HCT116 (cell line): Measurements from ENCODE around the gene CFAP46. TPM values are rescaled to one million over a fixed set of nuclear protein-coding genes. Genes with fewer than 3 reads are reported as not detected.

Experiments used
- ATAC-seq: fragments of 200-7000 bp; cut with Tn5 transposase; 2 replicates; pipeline ENCODE4 v1.9.1; 2020; ENCODE audit warnings: mild to moderate bottlenecking, moderate library complexity
- BruUV-seq: library from RNA; stranded (reverse); fragments of 400-500 nt; replicated peaks from 2 replicates; lab custom pipeline; 2021; lab: Mats Ljungman, UMichigan
- CTCF ChIA-PET: fragments of 300-600 bp; sonication (Branson Sonifier 250); formaldehyde crosslinking; loops from one replicate; lab custom pipeline; 2021; ENCODE audit warnings: antibody characterized with exemption; lab: Charles Lee
- POLR2A ChIA-PET: fragments of 300-600, 350-600 bp; sonication (Branson Sonifier 250); formaldehyde crosslinking; loops from one replicate; lab custom pipeline; 2021; ENCODE audit warnings: antibody characterized with exemption; lab: Charles Lee
- RAD21 ChIA-PET, 2 experiments: fragments of 300-600 bp; sonication (Branson Sonifier 250); formaldehyde crosslinking; loops; one replicate each; lab custom pipeline; 2023; ENCODE audit warnings: low total read pairs in 2 of 2; ENCODE audit not compliant: uncharacterized antibody in 2 of 2, unreplicated experiment in 2 of 2, low non-redundant PET in 1 of 2; lab: Charles Lee
- DNase-seq: peaks from one replicate; pipeline ENCODE4 v3.0.0-alpha.2; 2010; ENCODE audit warnings: low read depth, low spot score
- H2AFZ ChIP-seq: fragments of 200-600 bp; shearing (Covaris generic), sonication (generic); 2 replicates; pipeline ENCODE4 v1.6.1; 2017; ENCODE audit warnings: low read depth, mixed run types, mixed read lengths, antibody characterized with exemption, low read length; ENCODE audit not compliant: poor library complexity, severe bottlenecking
- H3K27ac ChIP-seq: 2 replicates; pipeline ENCODE4 v1.5.1; 2012; ENCODE audit warnings: low read depth, low read length
- H3K27me3 ChIP-seq: fragments of 200-600 bp; sonication (generic); 2 replicates; pipeline ENCODE4 v1.6.1; 2016; ENCODE audit warnings: mixed run types, low read length, mixed read lengths; ENCODE audit not compliant: insufficient read depth
- H3K36me3 ChIP-seq, 2 experiments: fragments of 200-500 bp in 1 of 2; fragments of 200-600 bp in 1 of 2; sonication (Bioruptor generic) in 1 of 2; sonication (generic) in 1 of 2; 2 replicates each; pipeline versions ENCODE4 v1.5.1 to v1.6.1; 2014 to 2016; ENCODE audit warnings: low read length in 2 of 2, inconsistent platforms in 1 of 2, mixed read lengths in 1 of 2, mixed run types in 1 of 2; ENCODE audit not compliant: insufficient read depth in 2 of 2, control insufficient read depth in 1 of 2
- H3K4me1 ChIP-seq, 2 experiments: fragments of 200-600 bp in 1 of 2; sonication (generic) in 1 of 2; 2 replicates each; pipeline versions ENCODE4 v1.5.1 to v1.6.1; 2012 to 2017; ENCODE audit warnings: low read length in 2 of 2, inconsistent platforms in 1 of 2, mild to moderate bottlenecking in 1 of 2, mixed read lengths in 1 of 2, mixed run types in 1 of 2, moderate library complexity in 1 of 2; ENCODE audit not compliant: insufficient read depth in 2 of 2, control insufficient read depth in 1 of 2
- H3K4me2 ChIP-seq: fragments of 200-600 bp; sonication (generic); 2 replicates; pipeline ENCODE4 v1.6.1; 2017; ENCODE audit warnings: mixed run types, low read length, mixed read lengths
- H3K4me3 ChIP-seq, 2 experiments: fragments of 200-600 bp in 1 of 2; sonication (generic) in 1 of 2; replicated peaks in 1 of 2; 2 replicates each; pipeline ENCODE4 v1.5.1; 2011 to 2016; ENCODE audit warnings: low read length in 2 of 2, control low read depth in 1 of 2, low read depth in 1 of 2, mild to moderate bottlenecking in 1 of 2, mixed read lengths in 1 of 2, mixed run types in 1 of 2
- H3K79me2 ChIP-seq: fragments of 200-600 bp; sonication (generic); 2 replicates; pipeline ENCODE4 v1.6.1; 2017; ENCODE audit warnings: mild to moderate bottlenecking, mixed run types, low read length, moderate library complexity, mixed read lengths; ENCODE audit not compliant: insufficient read depth
- H3K9ac ChIP-seq: fragments of 200-600 bp; sonication (generic); 2 replicates; pipeline ENCODE4 v1.6.1; 2016; ENCODE audit warnings: low read length, mixed read lengths
- H3K9me2 ChIP-seq: fragments of 200-600 bp; sonication (generic), shearing (Covaris generic); 2 replicates; pipeline ENCODE4 v1.6.1; 2017; ENCODE audit warnings: mixed run types, mild to moderate bottlenecking, moderate library complexity; ENCODE audit not compliant: insufficient read depth
- H3K9me3 ChIP-seq, 2 experiments: fragments of 200-500 bp in 1 of 2; fragments of 200-600 bp in 1 of 2; sonication (Bioruptor generic) in 1 of 2; sonication (generic) in 1 of 2; 2 replicates each; pipeline ENCODE4 v1.6.1; 2014 to 2017; ENCODE audit warnings: low read length in 2 of 2, mixed read lengths in 2 of 2, inconsistent platforms in 1 of 2, low read depth in 1 of 2, mild to moderate bottlenecking in 1 of 2, mixed run types in 1 of 2, moderate library complexity in 1 of 2; ENCODE audit not compliant: control insufficient read depth in 1 of 2, insufficient read depth in 1 of 2
- H4K20me1 ChIP-seq: fragments of 200-600 bp; sonication (generic), shearing (Covaris generic); 2 replicates; pipeline ENCODE4 v1.6.1; 2017; ENCODE audit warnings: mixed run types, mild to moderate bottlenecking, moderate library complexity; ENCODE audit not compliant: insufficient read depth
- ATF3 ChIP-seq: IDR thresholded peaks from 2 replicates; pipeline ENCODE4 v1.6.1; 2012
- EGR1 ChIP-seq: IDR thresholded peaks from 2 replicates; pipeline ENCODE4 v1.6.1; 2012; ENCODE audit warnings: low read depth
- EZH2phosphoT487 ChIP-seq: fragments of 200-600 bp; IDR thresholded peaks from 2 replicates; pipeline ENCODE4 v1.6.1; 2018; ENCODE audit warnings: antibody characterized with exemption, borderline replicate concordance
- FOSL1 ChIP-seq: IDR thresholded peaks from 2 replicates; pipeline ENCODE4 v1.6.1; 2012; ENCODE audit warnings: low read depth
- JUND ChIP-seq: IDR thresholded peaks from 2 replicates; pipeline ENCODE4 v1.6.1; 2012
- POLR2A ChIP-seq: IDR thresholded peaks from 2 replicates; pipeline ENCODE4 v1.7.0; 2011; ENCODE audit warnings: borderline replicate concordance; ENCODE audit not compliant: insufficient read depth, insufficient read length; ENCODE audit errors: extremely low read depth
- RAD21 ChIP-seq: IDR thresholded peaks from 2 replicates; pipeline ENCODE4 v1.6.1; 2012; ENCODE audit warnings: low read depth, mild to moderate bottlenecking
- REST ChIP-seq: IDR thresholded peaks from 2 replicates; pipeline ENCODE4 v1.6.1; 2012; ENCODE audit warnings: low read depth
- SIN3A ChIP-seq: IDR thresholded peaks from 2 replicates; pipeline ENCODE4 v1.6.1; 2012; ENCODE audit warnings: low read depth
- TCF7L2 ChIP-seq: IDR thresholded peaks from 2 replicates; pipeline ENCODE4 v1.7.0; 2011; ENCODE audit warnings: borderline replicate concordance, inconsistent platforms; ENCODE audit not compliant: insufficient read depth, insufficient read length; ENCODE audit errors: extremely low read depth
- YY1 ChIP-seq: IDR thresholded peaks from 2 replicates; pipeline ENCODE4 v1.6.1; 2011; ENCODE audit warnings: low read length, low read depth, moderate library complexity, mild to moderate bottlenecking; ENCODE audit not compliant: insufficient replicate concordance; ENCODE audit errors: extremely low read depth
- ZNF274 ChIP-seq: fragments of 200-500 bp; sonication (Bioruptor generic); IDR thresholded peaks from 2 replicates; pipeline ENCODE4 v1.6.1; 2014; ENCODE audit warnings: mild to moderate bottlenecking, low read depth, low read length, inconsistent platforms
- intact Hi-C: fragments of 100-400 bp; cut with micrococcal nuclease; formaldehyde crosslinking; loops from 2 replicates; pipeline ENCODE4 v1.10.0; 2022
- total RNA-seq: library from RNA; stranded (reverse); gene quantifications from one replicate; pipeline ENCODE4 v1.2.1, GENCODE V29; 2021; ENCODE audit not compliant: unreplicated experiment
- TF ChIP-seq, protein P1 (sequence below): IDR thresholded peaks from 2 replicates; pipeline ENCODE4 v1.6.1; 2012
- TF ChIP-seq, protein P2 (sequence below), 3 experiments: fragments of 200-600 bp in 1 of 3; sonication (generic) in 1 of 3; IDR thresholded peaks in 2 of 3; conservative IDR thresholded peaks in 1 of 3; 2 replicates each; pipeline ENCODE4 v1.5.1; 2012 to 2017; ENCODE audit warnings: low read depth in 2 of 3, low read length in 2 of 3, antibody characterized with exemption in 1 of 3, borderline replicate concordance in 1 of 3, control low read depth in 1 of 3, mild to moderate bottlenecking in 1 of 3, mixed read lengths in 1 of 3, mixed run types in 1 of 3, moderate library complexity in 1 of 3; ENCODE audit not compliant: insufficient read depth in 1 of 3

The CFAP46 gene
- total RNA-seq, 1 experiment from 2014 or later: 1.4 TPM

- ChIA-PET RAD21 (no interaction called here), CTCF (no interaction called here), POLR2A (no interaction called here)
- Histone ChIP-seq H3K27me3 (no peaks in the 10 kb centered on the region), H3K27ac (no peak overlapping the region), H3K9me2 (no peaks in the 10 kb centered on the region), H3K36me3 (no peaks in the 10 kb centered on the region), H3K4me2 (no peak overlapping the region), H3K79me2 (no peaks in the 10 kb centered on the region), H4K20me1 (no peaks in the 10 kb centered on the region), H3K9ac (no peak overlapping the region), H3K9me3 (no peaks in the 10 kb centered on the region), H3K4me3 (no peak overlapping the region), H2AFZ (no peak overlapping the region), H3K4me1 (no peaks in the 10 kb centered on the region)
- intact Hi-C loops: no loop called here
- TF ChIP-seq, protein P1, sequence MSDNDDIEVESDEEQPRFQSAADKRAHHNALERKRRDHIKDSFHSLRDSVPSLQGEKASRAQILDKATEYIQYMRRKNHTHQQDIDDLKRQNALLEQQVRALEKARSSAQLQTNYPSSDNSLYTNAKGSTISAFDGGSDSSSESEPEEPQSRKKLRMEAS: no peak
- TF ChIP-seq RAD21 (no peak), ATF3 (no peak), REST (no peak), TCF7L2 (no peak), YY1 (no peak), FOSL1 (no peak), ZNF274 (no peak), JUND (no peak), EZH2phosphoT487 (no peak), SIN3A (no peak), EGR1 (no peak), POLR2A (no peak)
- TF ChIP-seq, protein P2, sequence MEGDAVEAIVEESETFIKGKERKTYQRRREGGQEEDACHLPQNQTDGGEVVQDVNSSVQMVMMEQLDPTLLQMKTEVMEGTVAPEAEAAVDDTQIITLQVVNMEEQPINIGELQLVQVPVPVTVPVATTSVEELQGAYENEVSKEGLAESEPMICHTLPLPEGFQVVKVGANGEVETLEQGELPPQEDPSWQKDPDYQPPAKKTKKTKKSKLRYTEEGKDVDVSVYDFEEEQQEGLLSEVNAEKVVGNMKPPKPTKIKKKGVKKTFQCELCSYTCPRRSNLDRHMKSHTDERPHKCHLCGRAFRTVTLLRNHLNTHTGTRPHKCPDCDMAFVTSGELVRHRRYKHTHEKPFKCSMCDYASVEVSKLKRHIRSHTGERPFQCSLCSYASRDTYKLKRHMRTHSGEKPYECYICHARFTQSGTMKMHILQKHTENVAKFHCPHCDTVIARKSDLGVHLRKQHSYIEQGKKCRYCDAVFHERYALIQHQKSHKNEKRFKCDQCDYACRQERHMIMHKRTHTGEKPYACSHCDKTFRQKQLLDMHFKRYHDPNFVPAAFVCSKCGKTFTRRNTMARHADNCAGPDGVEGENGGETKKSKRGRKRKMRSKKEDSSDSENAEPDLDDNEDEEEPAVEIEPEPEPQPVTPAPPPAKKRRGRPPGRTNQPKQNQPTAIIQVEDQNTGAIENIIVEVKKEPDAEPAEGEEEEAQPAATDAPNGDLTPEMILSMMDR (IDR thresholded peaks at IDR 0.05 in 2 of 3, conservative IDR thresholded peaks at IDR 0.05 in 1 of 3; ENCODE audit: borderline replicate concordance in 1 of 3, insufficient read depth in 1 of 3, low read depth in 2 of 3, low read length in 2 of 3): no peak
- DNase-seq (no peak), ATAC-seq (no peak)
- BruUV-seq: no TSS peak
Observed at GRCh38 chr10:132982301-132982989, 40.1 kb upstream of the CFAP46 start.
